Neural progenitor cell (in vitro differentiated cells): ENCODE data around the gene TBCD. TPM values are rescaled to one million over a fixed set of nuclear protein-coding genes. Genes with fewer than 3 reads are reported as not detected.

Source experiments
- DNase-seq: peaks from one replicate; pipeline ENCODE4 v3.0.0-alpha.2; 2016; ENCODE audit warnings: low spot score
- H2AFZ ChIP-seq: fragments of 200-600 bp; sonication (generic); replicated peaks from 2 replicates; pipeline ENCODE4 v1.6.1; 2016; ENCODE audit warnings: antibody characterized with exemption
- H3F3A ChIP-seq: fragments of 200-600 bp; sonication (generic); 2 replicates; pipeline ENCODE4 v1.6.1; 2016; ENCODE audit warnings: antibody characterized with exemption, low read depth
- H3K27ac ChIP-seq: fragments of 200-600 bp; sonication (generic); 2 replicates; pipeline ENCODE4 v1.5.1; 2016; ENCODE audit warnings: mild to moderate bottlenecking
- H3K27me3 ChIP-seq: fragments of 200-600 bp; sonication (generic); 2 replicates; pipeline ENCODE4 v1.6.1; 2016; ENCODE audit warnings: mild to moderate bottlenecking, moderate library complexity
- H3K36me3 ChIP-seq: fragments of 200-600 bp; sonication (generic); 2 replicates; pipeline ENCODE4 v1.5.1; 2016
- H3K4me1 ChIP-seq: fragments of 200-600 bp; sonication (generic); 2 replicates; pipeline ENCODE4 v1.6.1; 2016; ENCODE audit warnings: mixed run types
- H3K4me2 ChIP-seq: fragments of 200-600 bp; sonication (generic); 2 replicates; pipeline ENCODE4 v1.6.1; 2016
- H3K4me3 ChIP-seq: fragments of 200-600 bp; sonication (generic); 2 replicates; pipeline ENCODE4 v1.5.1; 2016
- H3K79me2 ChIP-seq: fragments of 200-600 bp; sonication (generic); 2 replicates; pipeline ENCODE4 v1.6.1; 2016; ENCODE audit warnings: low read depth
- H3K9ac ChIP-seq: fragments of 200-600 bp; sonication (generic); 2 replicates; pipeline ENCODE4 v1.6.1; 2016
- H3K9me3 ChIP-seq: fragments of 200-600 bp; sonication (generic); 2 replicates; pipeline ENCODE4 v1.5.1; 2016; ENCODE audit warnings: low read depth
- H4K20me1 ChIP-seq: fragments of 200-600 bp; sonication (generic); 2 replicates; pipeline ENCODE4 v1.6.1; 2016; ENCODE audit warnings: low read depth
- H3K27ac Mint-ChIP-seq: 3 replicates; pipeline ENCODE4 v1.8.0; 2021; ENCODE audit warnings: mixed read lengths
- H3K27me3 Mint-ChIP-seq: 2 replicates; pipeline ENCODE4 v1.8.0; 2022; ENCODE audit warnings: low read depth, mild to moderate bottlenecking, inconsistent platforms, moderate library complexity, mixed read lengths; ENCODE audit not compliant: insufficient read depth
- H3K36me3 Mint-ChIP-seq: 3 replicates; pipeline ENCODE4 v1.8.0; 2021; ENCODE audit warnings: mixed read lengths
- H3K4me1 Mint-ChIP-seq: 3 replicates; pipeline ENCODE4 v1.8.0; 2021; ENCODE audit warnings: mixed read lengths
- H3K4me3 Mint-ChIP-seq: 3 replicates; pipeline ENCODE4 v1.8.0; 2021; ENCODE audit warnings: mild to moderate bottlenecking, moderate library complexity, mixed read lengths
- H3K9me3 Mint-ChIP-seq: 3 replicates; pipeline ENCODE4 v1.8.0; 2020; ENCODE audit warnings: mixed read lengths
- EZH2 ChIP-seq: fragments of 200-600 bp; sonication (generic); IDR thresholded peaks from 2 replicates; pipeline ENCODE4 v1.6.1; 2017; ENCODE audit warnings: antibody characterized with exemption, mild to moderate bottlenecking, moderate library complexity
- EZH2phosphoT487 ChIP-seq: fragments of 200-600 bp; sonication (generic); IDR thresholded peaks from 2 replicates; pipeline ENCODE4 v1.6.1; 2017; ENCODE audit warnings: antibody characterized with exemption
- total RNA-seq: library from RNA; depleted of rRNA; stranded (reverse); fragments of >200 nt; gene quantifications from 2 replicates; pipeline ENCODE4 v1.2.3, GENCODE V29; 2015; ENCODE audit warnings: low replicate concordance
- TF ChIP-seq, protein P1 (sequence below): fragments of 200-600 bp; sonication (generic); IDR thresholded peaks from 2 replicates; pipeline ENCODE4 v1.5.1; 2017; ENCODE audit warnings: antibody characterized with exemption, mild to moderate bottlenecking

TBCD gene
- total RNA-seq, 1 donor from 2014 or later: 76.4 TPM

DNA sequence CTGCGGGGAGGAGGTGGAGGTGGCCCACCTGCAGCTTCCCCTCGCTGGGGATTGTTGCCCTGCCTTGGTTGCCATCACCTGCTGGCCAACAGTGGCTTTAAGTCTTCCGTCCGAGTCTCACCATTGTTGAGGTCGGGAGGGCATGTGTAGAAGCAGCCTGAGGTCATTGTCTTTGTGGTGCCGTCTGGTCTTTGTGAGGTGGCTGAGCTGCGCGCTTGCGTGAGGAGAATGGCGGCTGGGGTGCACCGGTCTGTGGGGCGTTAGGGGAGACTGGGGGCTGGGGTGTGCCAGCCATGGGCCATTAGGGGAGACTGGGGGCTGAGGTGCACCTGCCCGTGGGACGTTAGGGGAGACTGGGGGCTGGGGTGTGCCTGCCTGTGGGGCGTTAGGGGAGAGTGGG, 51.7 kb downstream of the TBCD start:
- Histone ChIP-seq H3K9ac (no peak overlapping the region), H3K4me2 (no peak overlapping the region), H4K20me1 (no peaks in the 10 kb centered on the region), H3K9me3 (no peaks in the 10 kb centered on the region), H3K4me1 (no peaks in the 10 kb centered on the region), H2AFZ (no peak overlapping the region), H3K27me3 (no peaks in the 10 kb centered on the region), H3K79me2 (peaks cover 17% of the 10 kb centered on the region), H3K4me3 (no peak overlapping the region), H3K27ac (no peak overlapping the region), H3F3A (no peaks in the 10 kb centered on the region), H3K36me3 (no peaks in the 10 kb centered on the region)
- peaks cover 32% of the 10 kb centered on the region for H3K36me3 Mint-ChIP-seq
- peak overlapping the region; percentile 51 for H3K27ac Mint-ChIP-seq
- H3K4me3 Mint-ChIP-seq: no peak overlapping the region
- H3K27me3 Mint-ChIP-seq: peaks cover 11% of the 10 kb centered on the region
- H3K4me1 Mint-ChIP-seq: peaks cover 9% of the 10 kb centered on the region
- TF ChIP-seq, protein P1, sequence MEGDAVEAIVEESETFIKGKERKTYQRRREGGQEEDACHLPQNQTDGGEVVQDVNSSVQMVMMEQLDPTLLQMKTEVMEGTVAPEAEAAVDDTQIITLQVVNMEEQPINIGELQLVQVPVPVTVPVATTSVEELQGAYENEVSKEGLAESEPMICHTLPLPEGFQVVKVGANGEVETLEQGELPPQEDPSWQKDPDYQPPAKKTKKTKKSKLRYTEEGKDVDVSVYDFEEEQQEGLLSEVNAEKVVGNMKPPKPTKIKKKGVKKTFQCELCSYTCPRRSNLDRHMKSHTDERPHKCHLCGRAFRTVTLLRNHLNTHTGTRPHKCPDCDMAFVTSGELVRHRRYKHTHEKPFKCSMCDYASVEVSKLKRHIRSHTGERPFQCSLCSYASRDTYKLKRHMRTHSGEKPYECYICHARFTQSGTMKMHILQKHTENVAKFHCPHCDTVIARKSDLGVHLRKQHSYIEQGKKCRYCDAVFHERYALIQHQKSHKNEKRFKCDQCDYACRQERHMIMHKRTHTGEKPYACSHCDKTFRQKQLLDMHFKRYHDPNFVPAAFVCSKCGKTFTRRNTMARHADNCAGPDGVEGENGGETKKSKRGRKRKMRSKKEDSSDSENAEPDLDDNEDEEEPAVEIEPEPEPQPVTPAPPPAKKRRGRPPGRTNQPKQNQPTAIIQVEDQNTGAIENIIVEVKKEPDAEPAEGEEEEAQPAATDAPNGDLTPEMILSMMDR: no peak
- TF ChIP-seq EZH2phosphoT487 (no peak), EZH2 (no peak)
- DNase-seq: no peak
- peaks cover 22% of the 10 kb centered on the region for H3K9me3 Mint-ChIP-seq

DNA sequence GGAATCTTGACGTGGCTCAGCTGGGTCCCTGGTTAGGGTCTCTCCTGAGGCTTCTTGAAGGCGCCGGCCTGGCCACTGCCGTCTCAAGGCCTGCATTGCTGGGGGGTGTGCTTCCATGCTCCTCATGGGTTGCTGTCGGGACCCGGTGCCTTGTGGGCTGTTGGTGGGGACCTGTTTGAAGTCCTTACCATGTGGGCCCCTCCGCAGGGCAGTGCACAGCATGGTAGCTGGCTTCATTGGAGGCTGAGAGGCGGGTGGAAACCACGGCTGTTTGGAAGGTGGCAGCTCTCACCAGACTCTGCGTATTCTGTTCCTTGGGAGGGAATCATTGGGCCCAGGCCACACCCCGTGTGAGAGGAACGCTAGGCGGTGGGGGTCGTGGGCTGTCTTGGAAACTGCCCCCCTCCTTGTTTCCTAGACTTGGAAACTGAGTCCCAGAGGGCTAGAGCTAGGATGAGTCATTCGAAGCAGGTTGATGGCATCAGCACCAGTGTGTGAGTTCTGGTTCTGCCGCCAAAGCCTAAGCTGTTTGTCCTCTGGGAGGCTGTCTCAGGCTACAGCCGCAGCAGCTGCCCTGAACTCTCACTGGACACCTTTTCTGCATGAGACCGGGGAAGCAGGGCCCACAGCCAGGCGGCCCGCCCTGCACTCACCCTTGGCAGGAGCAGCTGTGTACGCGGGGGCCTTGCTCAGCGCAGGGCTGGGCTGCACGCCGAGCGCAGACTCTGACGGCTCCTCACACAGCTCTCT, 52.8 kb downstream of the TBCD start:
- Mint-ChIP-seq H3K4me3 (no peak overlapping the region), H3K27ac (no peak overlapping the region)
- H3K27ac ChIP-seq: no peak overlapping the region

GRCh38 chr17:82805254-82805653, 53.4 kb downstream of the TBCD start:
- Mint-ChIP-seq H3K9me3 (peaks cover 17% of the 10 kb centered on the region), H3K27ac (no peak overlapping the region), H3K4me1 (peaks cover 9% of the 10 kb centered on the region), H3K27me3 (peaks cover 11% of the 10 kb centered on the region), H3K36me3 (peaks cover 23% of the 10 kb centered on the region), H3K4me3 (no peak overlapping the region)
- no peak for DNase-seq
- H3F3A ChIP-seq: no peaks in the 10 kb centered on the region
- H4K20me1 ChIP-seq: no peaks in the 10 kb centered on the region
- no peak overlapping the region for H2AFZ ChIP-seq
- no peaks in the 10 kb centered on the region for H3K36me3 ChIP-seq
- H3K4me1 ChIP-seq: no peaks in the 10 kb centered on the region
- no peak overlapping the region for H3K9ac ChIP-seq
- TF ChIP-seq EZH2 (no peak), EZH2phosphoT487 (no peak)
- TF ChIP-seq, protein P1: no peak
- no peak overlapping the region for H3K4me2 ChIP-seq
- no peaks in the 10 kb centered on the region for H3K9me3 ChIP-seq
- H3K27ac ChIP-seq: no peak overlapping the region
- no peaks in the 10 kb centered on the region for H3K27me3 ChIP-seq
- H3K4me3 ChIP-seq: no peak overlapping the region
- H3K79me2 ChIP-seq: peaks cover 17% of the 10 kb centered on the region

More for the DNA sequence above, 52.8 kb downstream of the TBCD start:
- H3K36me3 Mint-ChIP-seq: peaks cover 29% of the 10 kb centered on the region
- peaks cover 22% of the 10 kb centered on the region for H3K9me3 Mint-ChIP-seq
- Histone ChIP-seq H3K27me3 (no peaks in the 10 kb centered on the region), H3K4me1 (no peaks in the 10 kb centered on the region), H3K79me2 (peaks cover 17% of the 10 kb centered on the region), H4K20me1 (no peaks in the 10 kb centered on the region), H3K9ac (no peak overlapping the region), H3K4me2 (no peak overlapping the region), H3K36me3 (no peaks in the 10 kb centered on the region), H3K9me3 (no peaks in the 10 kb centered on the region), H3K4me3 (no peak overlapping the region), H2AFZ (no peak overlapping the region), H3F3A (no peaks in the 10 kb centered on the region)
- TF ChIP-seq EZH2phosphoT487 (no peak), EZH2 (no peak)
- TF ChIP-seq, protein P1: no peak
- no peak for DNase-seq
- peaks cover 9% of the 10 kb centered on the region for H3K4me1 Mint-ChIP-seq
- peaks cover 11% of the 10 kb centered on the region for H3K27me3 Mint-ChIP-seq
